ENCODE results near the gene RBBP8. TPM values are rescaled to one million over a fixed set of nuclear protein-coding genes. Genes with fewer than 3 reads are reported as not detected.

RBBP8 gene
- total RNA-seq, 1 donor from 2014 or later, result 64.8 TPM

DNA sequence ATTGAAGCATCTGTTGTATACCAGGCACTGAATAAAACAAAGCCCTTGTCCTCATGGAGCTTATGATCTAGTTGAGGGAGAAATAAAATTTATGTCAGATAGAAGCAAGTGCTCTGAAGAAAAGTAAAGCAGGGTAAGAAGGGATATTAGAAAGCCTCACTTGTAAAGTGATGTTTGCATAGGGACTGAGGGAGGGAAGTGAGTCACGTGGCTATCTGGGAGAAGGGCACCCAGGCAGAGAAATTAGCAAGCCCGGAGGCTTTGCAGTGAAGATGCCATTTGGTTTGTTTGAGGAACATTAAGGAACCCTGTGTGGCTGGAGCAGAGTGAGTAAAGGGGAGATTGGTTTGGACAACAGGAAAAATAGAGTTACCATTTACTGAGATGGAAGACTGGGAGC lies 52.1 kb downstream of the RBBP8 start:
- Histone ChIP-seq H3K4me2 (no peak overlapping the region), H3K4me1 (no peaks in the 10 kb centered on the region), H2AFZ (replicated peaks) (no peak overlapping the region), H3K79me2 (ENCODE audit: low read depth) (no peaks in the 10 kb centered on the region), H4K20me1 (ENCODE audit: low read depth) (no peaks in the 10 kb centered on the region), H3K27me3 (no peaks in the 10 kb centered on the region), H3F3A (ENCODE audit: low read depth) (peaks cover 2% of the 10 kb centered on the region), H3K27ac (no peak overlapping the region), H3K4me3 (no peak overlapping the region), H3K9me3 (ENCODE audit: low read depth) (no peaks in the 10 kb centered on the region), H3K9ac (no peak overlapping the region), H3K36me3 (peaks cover 14% of the 10 kb centered on the region)
- Mint-ChIP-seq H3K4me1 (peaks cover 2% of the 10 kb centered on the region), H3K36me3 (peaks cover 17% of the 10 kb centered on the region), H3K4me3 (no peak overlapping the region), H3K27ac (no peak overlapping the region), H3K9me3 (no peaks in the 10 kb centered on the region), H3K27me3 (ENCODE audit: insufficient read depth, low read depth) (peaks cover under 1% of the 10 kb centered on the region)
- TF ChIP-seq EZH2 (IDR thresholded peaks at IDR 0.05), result no peak
- TF ChIP-seq EZH2phosphoT487 (IDR thresholded peaks at IDR 0.05), result no peak
- no peak for TF ChIP-seq CTCF (IDR thresholded peaks at IDR 0.05)
- no peak for DNase-seq (ENCODE audit: low spot score)

- Histone ChIP-seq H3K79me2 (ENCODE audit: low read depth) (no peaks in the 10 kb centered on the region), H3K4me1 (no peaks in the 10 kb centered on the region), H3K4me2 (no peak overlapping the region), H2AFZ (replicated peaks) (no peak overlapping the region), H3K27ac (no peak overlapping the region), H3K36me3 (peaks cover 27% of the 10 kb centered on the region), H3K9me3 (ENCODE audit: low read depth) (no peaks in the 10 kb centered on the region), H3K27me3 (no peaks in the 10 kb centered on the region), H3F3A (ENCODE audit: low read depth) (peaks cover 1% of the 10 kb centered on the region), H3K4me3 (no peak overlapping the region), H4K20me1 (ENCODE audit: low read depth) (no peaks in the 10 kb centered on the region), H3K9ac (no peak overlapping the region)
- DNase-seq (ENCODE audit: low spot score), result no peak
- Mint-ChIP-seq H3K9me3 (no peaks in the 10 kb centered on the region), H3K4me1 (no peaks in the 10 kb centered on the region), H3K27me3 (ENCODE audit: insufficient read depth, low read depth) (no peaks in the 10 kb centered on the region), H3K27ac (no peak overlapping the region), H3K4me3 (no peak overlapping the region), H3K36me3 (peaks cover 19% of the 10 kb centered on the region)
- TF ChIP-seq EZH2phosphoT487 (IDR thresholded peaks at IDR 0.05), result no peak
- TF ChIP-seq CTCF (IDR thresholded peaks at IDR 0.05), result no peak
- TF ChIP-seq EZH2 (IDR thresholded peaks at IDR 0.05), result no peak
Observed at GRCh38 chr18:22987547-22988189, 54.5 kb downstream of the RBBP8 start.

DNA sequence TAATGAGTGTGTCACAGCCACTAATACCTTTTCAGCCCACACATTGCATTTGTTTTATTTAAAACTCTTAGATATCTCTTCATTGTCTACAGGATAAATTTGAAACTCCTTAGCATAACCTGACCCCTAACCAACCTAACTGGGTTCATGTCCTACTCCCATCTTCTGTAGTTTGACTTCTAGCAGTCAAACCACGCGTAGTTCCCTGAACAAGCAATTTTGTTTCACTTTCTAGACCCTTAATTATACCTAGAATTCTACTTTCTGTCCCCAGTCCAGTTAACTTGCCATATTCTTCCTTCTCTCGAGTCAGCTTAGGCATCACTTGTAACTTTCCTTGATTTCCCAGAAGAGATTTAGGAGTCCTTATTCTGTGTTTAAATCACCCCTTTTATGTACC lies 55.1 kb downstream of the RBBP8 start:
- no peaks in the 10 kb centered on the region for H4K20me1 ChIP-seq (ENCODE audit: low read depth)
- no peaks in the 10 kb centered on the region for H3K27me3 Mint-ChIP-seq (ENCODE audit: insufficient read depth, low read depth)
- H3K9me3 ChIP-seq (ENCODE audit: low read depth), result no peaks in the 10 kb centered on the region
- H3K4me3 Mint-ChIP-seq, result no peak overlapping the region
- H3K4me1 Mint-ChIP-seq, result no peaks in the 10 kb centered on the region
- no peaks in the 10 kb centered on the region for H3K9me3 Mint-ChIP-seq
- H3K27me3 ChIP-seq, result no peaks in the 10 kb centered on the region
- peaks cover 22% of the 10 kb centered on the region for H3K36me3 Mint-ChIP-seq
- no peak overlapping the region for H2AFZ ChIP-seq (replicated peaks)
- H3K36me3 ChIP-seq, result peaks cover 30% of the 10 kb centered on the region
- no peaks in the 10 kb centered on the region for H3F3A ChIP-seq (ENCODE audit: low read depth)
- H3K4me3 ChIP-seq, result no peak overlapping the region
- no peaks in the 10 kb centered on the region for H3K79me2 ChIP-seq (ENCODE audit: low read depth)
- no peak for DNase-seq (ENCODE audit: low spot score)
- H3K4me2 ChIP-seq, result no peak overlapping the region
- H3K9ac ChIP-seq, result no peak overlapping the region
- TF ChIP-seq EZH2phosphoT487 (IDR thresholded peaks at IDR 0.05) (no peak), EZH2 (IDR thresholded peaks at IDR 0.05) (no peak)
- no peaks in the 10 kb centered on the region for H3K4me1 ChIP-seq
- H3K27ac Mint-ChIP-seq, result no peak overlapping the region
- no peak overlapping the region for H3K27ac ChIP-seq

DNA sequence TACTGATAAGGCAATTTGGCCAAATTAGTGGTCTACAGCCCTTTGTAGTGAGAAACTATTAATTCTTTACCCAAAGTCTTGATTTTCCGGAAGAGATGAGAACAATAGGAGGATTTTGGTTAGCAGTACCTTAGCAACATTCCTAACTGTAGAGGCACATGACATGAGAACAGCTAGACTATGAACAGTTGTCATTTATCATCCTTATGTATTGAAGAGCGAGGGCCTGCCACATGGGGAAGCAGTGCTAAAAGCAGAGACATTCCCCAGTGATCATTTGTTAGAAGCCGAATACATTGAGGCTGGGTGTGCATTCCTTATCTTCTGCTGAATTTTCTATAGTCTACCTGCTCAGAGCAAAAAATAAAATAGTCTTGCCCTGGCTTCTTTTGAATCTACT lies 65.2 kb downstream of the RBBP8 start:
- peak overlapping the region; percentile 38 for H3K27ac ChIP-seq
- H3K4me3 ChIP-seq, result no peak overlapping the region
- H3K27me3 ChIP-seq, result no peaks in the 10 kb centered on the region
- Mint-ChIP-seq H3K27ac (no peak overlapping the region), H3K36me3 (peaks cover 23% of the 10 kb centered on the region), H3K4me1 (no peaks in the 10 kb centered on the region), H3K4me3 (no peak overlapping the region), H3K9me3 (no peaks in the 10 kb centered on the region), H3K27me3 (ENCODE audit: insufficient read depth, low read depth) (no peaks in the 10 kb centered on the region)
- H3K36me3 ChIP-seq, result peaks cover 24% of the 10 kb centered on the region
- H3K79me2 ChIP-seq (ENCODE audit: low read depth), result no peaks in the 10 kb centered on the region
- no peak overlapping the region for H3K4me2 ChIP-seq
- peaks cover 3% of the 10 kb centered on the region for H3F3A ChIP-seq (ENCODE audit: low read depth)
- DNase-seq (ENCODE audit: low spot score), result peak; percentile 3
- H4K20me1 ChIP-seq (ENCODE audit: low read depth), result peaks cover 7% of the 10 kb centered on the region
- H3K4me1 ChIP-seq, result no peaks in the 10 kb centered on the region
- TF ChIP-seq EZH2phosphoT487 (IDR thresholded peaks at IDR 0.05) (no peak), CTCF (IDR thresholded peaks at IDR 0.05) (no peak), EZH2 (IDR thresholded peaks at IDR 0.05) (no peak)
- no peak overlapping the region for H2AFZ ChIP-seq (replicated peaks)
- no peak overlapping the region for H3K9ac ChIP-seq
- H3K9me3 ChIP-seq (ENCODE audit: low read depth), result no peaks in the 10 kb centered on the region
